HG02885 (cell line): ENCODE results near the gene CDH13.

Source experiments
- ATAC-seq: cut with Tn5 transposase; IDR thresholded peaks from one replicate; pipeline ENCODE4 v1.9.1; 2021; ENCODE audit warnings: mild to moderate bottlenecking; ENCODE audit not compliant: unreplicated experiment, poor library complexity

Gene CDH13

DNA sequence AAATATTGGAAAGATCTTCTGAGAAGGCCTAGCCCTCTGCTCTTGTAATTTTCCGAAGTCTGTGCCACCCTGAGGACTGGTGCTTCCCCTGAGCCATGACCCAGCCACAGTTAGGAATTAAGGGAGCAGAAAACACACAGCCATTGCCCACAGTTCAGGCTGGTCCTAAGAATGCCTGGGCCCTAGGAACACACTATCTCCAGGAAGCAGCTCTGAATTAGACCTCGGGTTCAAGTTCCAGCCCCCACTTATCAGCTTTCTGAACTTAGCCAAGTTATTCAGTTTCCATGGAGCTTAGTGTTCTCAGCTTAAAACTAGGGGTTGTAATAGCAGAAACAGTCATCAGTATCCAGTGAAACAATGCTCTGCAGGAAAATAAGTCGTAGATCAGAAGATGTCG is 56.0 kb downstream of the CDH13 start:
- no peak for ATAC-seq

GRCh38 chr16:82684256-82684655 is 57.5 kb downstream of the CDH13 start:
- ATAC-seq = no peak

DNA sequence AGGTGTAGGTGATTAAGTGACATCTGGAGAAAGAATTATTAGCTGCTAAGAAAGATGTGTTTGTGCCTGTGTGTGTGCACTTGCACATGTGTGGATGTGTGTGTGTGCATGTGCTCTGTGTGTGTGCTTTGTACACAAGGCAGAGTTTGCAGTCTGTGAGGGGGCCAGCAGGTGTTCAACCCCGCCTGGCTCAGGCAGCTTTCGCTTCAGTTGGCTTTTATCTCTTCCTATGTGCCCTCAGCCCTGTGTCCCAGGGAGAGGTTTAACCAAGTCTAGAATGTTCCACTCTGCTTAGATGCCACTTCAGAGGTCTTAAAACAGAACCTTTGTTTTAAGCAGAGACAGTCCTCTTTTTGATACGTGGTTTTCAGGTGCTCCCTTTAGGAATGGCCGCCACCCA is 58.8 kb downstream of the CDH13 start:
- ATAC-seq = no peak

DNA sequence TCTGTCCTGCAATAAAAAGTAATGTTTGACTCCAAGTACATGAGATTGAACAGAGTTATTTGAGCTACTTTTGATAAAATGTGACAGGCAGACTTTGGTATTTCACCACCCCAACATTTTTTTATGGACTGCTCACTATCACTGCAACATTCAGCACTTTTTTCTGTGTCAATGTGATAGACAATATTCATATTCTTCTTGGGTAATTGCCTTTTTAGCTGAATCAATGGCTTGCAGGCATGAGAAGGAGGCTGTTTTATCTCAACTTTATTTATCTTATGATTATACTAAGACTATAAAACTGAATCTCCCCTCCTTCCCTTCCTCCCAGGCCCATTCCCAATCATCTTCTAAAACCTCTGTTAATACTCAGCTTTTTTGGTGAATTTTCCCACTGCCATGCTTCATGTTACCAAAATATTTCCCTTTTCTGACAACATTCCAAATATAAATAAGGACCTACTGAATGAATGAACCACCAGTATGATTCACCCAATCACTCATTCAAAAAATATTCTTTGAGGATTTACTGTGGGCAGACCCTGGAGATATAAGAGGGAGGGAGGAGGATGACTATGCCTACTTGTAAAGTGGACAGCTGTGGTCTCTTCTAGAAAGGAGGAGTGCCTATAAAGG is 67.6 kb downstream of the CDH13 start:
- no peak for ATAC-seq

DNA sequence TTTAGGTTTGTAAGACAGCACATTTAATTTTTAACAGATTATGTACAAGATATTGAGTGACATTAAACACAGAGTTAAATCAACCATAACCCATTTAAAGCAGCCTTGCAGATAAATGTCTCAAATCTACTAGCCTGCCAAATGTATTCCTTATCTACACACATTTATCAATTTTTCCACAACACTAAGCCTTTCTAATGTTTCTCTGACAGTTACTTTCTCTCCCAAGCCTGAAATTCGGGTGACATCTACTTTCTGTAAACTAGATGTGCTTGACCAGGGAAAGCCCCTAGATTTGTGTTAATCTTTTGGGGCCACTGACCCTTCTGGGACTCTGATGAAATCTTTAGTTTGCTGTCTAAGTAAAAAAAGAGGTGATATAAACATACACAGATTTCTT is 69.0 kb downstream of the CDH13 start:
- no peak for ATAC-seq

- no peak for ATAC-seq
Observed at GRCh38 chr16:82699260-82699659, 72.5 kb downstream of the CDH13 start.

DNA sequence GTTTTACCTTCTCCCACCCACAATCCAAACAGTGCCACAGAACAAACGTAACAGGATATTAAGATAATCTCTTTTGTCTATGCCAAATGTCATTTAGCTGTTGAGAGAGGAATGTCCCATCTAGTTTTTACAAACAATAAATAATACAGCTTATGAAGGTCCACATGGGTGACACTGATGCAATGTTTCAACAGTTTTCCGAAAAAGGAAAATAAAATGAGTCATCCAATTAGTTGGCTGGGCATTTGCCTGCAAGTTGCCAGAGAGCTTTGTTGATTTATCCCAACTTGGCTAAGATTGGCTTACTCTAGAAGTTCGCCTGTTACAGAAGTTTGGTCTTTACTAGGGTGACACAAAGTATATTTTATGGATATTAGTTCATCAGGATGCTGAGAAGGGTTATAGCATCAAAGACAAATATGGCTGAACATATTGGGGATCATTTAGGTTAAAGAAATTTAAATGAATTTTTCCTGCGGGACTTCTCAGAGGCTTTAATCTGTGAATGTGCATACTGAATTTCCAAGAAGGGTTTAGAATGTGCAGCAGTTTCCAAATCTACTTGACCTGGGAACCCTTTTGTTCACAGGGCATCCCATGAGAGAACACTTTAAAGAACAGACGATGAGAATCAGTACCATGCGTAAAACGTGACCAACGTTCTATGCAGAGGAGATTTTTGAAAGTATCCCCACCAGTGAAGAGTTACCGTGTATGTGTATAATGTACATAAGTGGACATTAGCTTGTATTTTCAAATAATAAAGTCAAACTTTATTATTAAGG is 73.1 kb downstream of the CDH13 start:
- no peak for ATAC-seq

DNA sequence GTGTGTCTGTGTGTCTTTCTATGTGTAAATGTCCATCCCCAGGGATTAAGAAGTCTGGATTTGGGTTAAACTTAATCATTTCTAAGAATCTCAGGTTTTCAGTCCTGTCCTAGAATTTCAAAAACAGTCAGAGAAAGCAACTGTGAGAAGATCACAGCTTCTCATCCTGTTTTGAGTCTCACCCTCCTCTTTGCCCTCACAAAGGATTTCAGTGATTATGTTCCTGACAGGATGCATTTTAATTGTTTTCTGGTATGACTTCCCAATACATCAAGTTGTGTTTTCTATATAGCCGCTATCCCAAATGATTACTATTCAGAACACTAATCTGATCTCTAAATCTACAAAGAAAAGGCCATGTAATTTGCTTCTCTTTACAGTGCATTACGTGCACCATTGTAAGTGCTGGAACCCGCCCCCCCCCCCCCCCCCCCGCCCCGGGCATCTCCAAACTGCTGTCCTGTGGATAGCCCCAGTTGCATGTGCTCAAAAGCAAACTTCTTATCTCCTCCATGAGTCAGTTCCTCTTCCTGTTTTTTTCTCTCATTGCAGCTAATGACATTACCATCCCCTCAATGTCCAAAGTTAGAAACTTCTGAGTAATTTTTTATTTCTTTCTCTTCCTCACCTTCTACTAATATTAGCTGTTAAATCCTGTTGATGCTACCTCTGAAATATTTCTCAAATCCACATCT is 73.9 kb downstream of the CDH13 start:
- no peak for ATAC-seq

- no peak for ATAC-seq
Observed at GRCh38 chr16:82701442-82701955, 74.7 kb downstream of the CDH13 start.

DNA sequence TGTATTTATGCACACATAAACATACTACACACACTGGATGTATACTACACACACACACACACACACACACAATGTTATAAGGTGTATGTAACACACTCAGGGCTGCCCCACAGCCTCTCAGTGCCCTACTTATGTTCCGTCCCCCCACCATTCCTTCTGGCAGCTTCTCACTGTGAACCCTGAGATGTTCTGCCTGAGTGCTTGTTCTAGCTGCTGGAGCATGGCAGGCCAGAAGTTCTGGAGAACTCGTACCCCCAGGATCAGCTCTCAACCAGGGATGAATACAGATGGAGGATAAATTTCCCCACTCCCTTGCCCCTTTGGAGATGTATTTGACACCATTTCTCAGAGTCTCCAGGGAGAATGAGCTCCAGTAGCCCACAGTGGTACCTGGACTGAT is 76.4 kb downstream of the CDH13 start:
- no peak for ATAC-seq

DNA sequence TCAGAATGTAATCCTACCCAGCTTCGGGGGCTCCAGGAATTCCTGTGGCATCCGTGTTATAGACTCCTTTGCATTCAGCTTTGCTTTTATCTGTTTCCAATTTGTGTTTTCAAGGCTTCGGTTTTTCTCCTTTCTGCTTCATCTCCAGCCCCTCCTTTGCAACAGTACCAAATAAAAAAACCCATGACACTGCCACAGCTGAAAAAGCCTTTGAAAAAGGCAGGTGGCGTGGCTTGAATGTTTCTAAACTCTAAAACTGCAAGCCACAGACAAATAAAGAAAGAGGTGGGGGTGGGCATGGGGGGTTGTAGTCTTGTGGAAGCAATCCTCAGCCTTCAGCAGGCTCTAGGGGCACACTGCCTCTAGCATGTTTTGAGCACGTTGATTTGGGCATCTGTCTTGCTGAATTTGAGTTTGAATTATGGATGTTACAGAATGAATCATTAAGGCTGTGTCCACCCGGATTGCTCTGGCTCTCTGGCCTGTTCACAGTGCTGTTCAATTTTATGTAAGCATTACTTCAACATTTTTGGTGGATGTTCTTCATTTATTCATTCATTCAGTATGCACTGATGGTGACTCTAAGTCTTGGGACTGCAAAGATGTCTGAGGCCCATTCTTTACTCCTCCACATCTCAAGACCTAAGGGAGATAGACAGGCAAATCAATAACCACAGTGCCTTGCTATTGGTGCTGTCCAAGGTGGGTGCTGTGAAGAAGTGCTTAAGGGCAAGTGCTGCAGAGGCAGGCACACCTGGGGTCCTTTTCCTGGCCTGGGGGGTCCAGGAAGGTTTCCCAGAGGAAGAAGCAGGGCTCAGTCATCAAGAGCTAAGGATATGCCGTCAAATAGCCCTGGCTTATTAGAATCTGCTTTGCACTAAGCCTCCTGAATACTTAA is 77.4 kb downstream of the CDH13 start:
- ATAC-seq = no peak

DNA sequence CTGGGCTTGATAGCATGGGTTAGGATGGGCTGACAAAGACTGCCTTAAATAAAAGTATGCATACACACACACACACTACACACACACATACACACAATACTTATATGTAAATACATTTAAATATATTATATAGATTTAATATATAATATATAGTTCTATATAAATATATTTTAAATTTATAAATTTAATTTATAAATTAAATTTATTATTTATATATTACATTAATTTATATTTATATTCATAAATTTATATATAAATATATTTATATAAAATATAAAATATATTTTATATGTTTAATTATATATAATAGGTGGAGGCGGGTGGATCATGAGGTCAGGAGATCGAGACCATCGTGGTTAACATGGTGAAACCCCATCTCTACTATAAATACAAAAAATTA is 83.2 kb downstream of the CDH13 start:
- ATAC-seq = no peak

- ATAC-seq = no peak
Observed at GRCh38 chr16:82713778-82714177, 87.0 kb downstream of the CDH13 start.

DNA sequence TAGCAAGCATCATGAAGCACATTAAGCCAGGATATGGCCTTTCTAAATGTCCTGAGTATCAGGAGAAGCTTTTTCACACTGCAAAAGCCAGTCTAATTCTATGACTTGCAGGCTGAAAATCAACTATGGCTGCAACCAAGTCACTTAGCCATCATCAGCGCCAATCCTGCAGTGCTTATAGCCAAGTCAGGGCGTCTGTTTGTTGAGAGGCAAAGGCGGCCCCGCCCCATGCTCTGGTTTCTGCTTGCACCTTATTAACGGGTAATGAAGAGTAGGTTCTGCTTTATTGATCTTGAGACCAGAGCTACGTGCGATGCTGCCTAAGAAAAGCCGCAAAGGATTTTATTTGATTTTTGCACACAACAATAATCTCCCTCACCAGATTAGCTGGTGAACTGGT is 88.4 kb downstream of the CDH13 start:
- no peak for ATAC-seq

- ATAC-seq = no peak
Observed at GRCh38 chr16:82715833-82716232, 89.1 kb downstream of the CDH13 start.

DNA sequence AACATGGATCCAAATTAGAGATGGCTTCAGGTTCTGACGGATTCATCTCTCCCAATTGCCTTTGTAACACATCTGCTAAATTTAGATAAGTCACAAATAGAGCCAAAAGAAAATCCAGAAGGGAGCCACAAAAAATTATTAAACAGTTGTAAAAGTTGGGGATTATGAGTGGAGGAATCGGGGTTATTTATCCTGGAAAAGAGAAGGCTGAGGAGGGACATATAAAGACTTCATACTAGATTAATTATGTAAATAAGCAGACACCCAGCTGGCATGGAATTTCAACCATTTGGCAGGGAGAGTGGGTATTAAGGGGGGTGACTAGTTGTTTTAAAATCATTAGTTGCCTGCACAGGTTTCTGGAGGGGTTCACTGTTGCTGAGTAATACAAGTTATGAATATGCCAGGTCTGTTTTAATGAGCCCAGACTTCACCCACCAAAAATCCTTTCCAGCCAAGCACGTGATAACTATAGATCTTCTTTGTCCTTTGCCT is 89.6 kb downstream of the CDH13 start:
- no peak for ATAC-seq

GRCh38 chr16:82720414-82720813 is 93.6 kb downstream of the CDH13 start:
- ATAC-seq = no peak

- no peak for ATAC-seq
Observed at GRCh38 chr16:82726306-82726705, 99.5 kb downstream of the CDH13 start.

- peak; percentile 44 for ATAC-seq
Observed at GRCh38 chr16:82728901-82729300, 102.1 kb downstream of the CDH13 start.

GRCh38 chr16:82730901-82731300 is 104.1 kb downstream of the CDH13 start:
- ATAC-seq = no peak
